Skin of body (tissue), 2 donors: ENCODE data around the gene STX2. TPM values are rescaled to one million over a fixed set of nuclear protein-coding genes. Genes with fewer than 3 reads are reported as not detected.
A peak's percentile ranks its signal among the peaks of the same experiment; 100 is the strongest.
"Not testable (repeated sequence)": the region's sequence is repeated elsewhere in the genome, so short reads cannot be mapped to it uniquely, and the experiment has no call there.

ENCODE experiments used
- DNase-seq: peaks from one replicate; lab custom pipeline; 2025; lab: John Stamatoyannopoulos, UW
- total RNA-seq: library from RNA; depleted of rRNA; stranded (reverse); fragments of >200 nt; gene quantifications from one replicate; pipeline ENCODE4 v1.2.3, GENCODE V29; 2014

Gene STX2
- total RNA-seq, result 14.4 TPM

DNA sequence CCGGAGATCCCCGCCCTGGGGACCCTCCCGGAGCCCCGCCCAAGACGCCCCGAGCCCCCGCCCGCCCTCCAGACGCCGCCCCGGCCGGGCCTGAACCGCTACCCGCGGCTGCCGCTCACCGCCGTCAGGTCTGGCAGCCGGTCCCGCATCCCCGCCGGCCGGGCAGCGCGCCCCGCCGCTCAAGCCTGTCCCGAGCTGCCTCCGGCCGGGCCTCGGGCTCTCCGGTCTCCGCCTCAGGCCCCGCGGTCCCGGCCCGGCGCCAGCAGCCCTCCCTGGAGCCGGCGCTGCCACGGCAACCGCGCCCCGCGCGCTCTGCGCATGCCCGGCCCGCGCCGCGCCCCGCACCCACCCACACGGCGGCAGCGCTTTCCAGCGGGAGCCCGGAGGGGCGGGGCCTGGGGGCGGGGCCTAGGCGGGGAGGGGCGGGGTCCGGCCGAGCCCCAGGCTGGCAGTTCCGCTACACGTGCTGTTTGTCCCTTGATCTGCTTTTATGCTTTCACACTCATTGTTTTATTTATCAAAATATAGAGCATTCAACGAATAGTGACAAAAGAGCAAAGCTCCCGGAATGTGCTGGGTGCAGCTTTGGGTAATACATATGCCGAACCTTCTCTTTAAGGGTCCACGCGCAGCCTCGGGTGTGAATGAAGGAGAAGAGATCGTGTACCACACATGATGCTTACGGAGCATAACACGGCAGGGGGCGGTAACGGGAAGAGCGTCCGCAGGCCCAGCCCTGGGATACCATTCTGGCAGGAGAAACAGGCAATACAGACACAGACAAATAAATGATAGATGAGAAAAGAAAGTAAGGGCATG lies at the start of gene STX2:
Gene STX2, minus strand, starts transcription at position 300 of the 819 bp plus-strand sequence. Its CDS starts 151 bp downstream, at position 149.
- peak; percentile 77 for DNase-seq

DNA sequence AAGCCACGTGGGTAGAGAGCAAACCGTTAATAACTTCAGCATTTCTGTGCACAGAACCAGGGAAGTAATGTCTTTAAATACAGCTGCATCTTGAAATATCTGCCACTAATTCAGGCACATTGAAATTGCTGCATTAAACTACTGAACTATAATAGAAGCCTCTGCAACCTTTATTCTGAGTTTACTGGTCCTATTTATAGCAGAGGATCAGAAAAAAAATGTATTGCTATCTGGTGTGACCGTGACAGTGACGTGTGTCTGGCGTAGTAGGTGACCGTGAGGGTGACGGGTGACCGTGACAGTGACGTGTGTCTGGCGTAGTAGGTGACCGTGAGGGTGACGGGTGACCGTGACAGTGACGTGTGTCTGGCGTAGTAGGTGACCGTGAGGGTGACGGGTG lies 48.1 kb upstream of the STX2 start:
- DNase-seq, result not testable (repeated sequence)

GRCh38 chr12:130881548-130881947 lies 42.5 kb upstream of the STX2 start:
- DNase-seq, result no peak

DNA sequence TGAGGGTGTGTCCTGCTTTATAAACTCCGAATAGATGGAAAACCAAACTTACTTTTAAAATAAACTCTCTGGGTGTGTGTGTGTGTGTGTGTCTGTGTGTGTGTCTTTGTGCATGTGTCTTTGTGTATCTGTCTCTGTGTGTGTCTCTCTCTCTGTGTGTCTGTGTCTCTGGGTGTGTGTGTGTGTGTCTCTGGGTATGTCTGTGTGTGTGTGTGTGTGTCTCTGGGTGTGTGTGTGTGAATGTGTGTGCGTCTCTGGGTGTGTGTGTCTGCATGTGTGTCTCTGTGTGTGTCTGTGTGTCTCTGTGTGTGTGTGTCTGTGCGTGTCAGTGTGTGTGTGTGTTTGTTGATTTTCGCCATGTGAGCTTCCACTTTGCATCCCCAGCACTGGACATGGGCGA lies 42.0 kb upstream of the STX2 start:
- no peak for DNase-seq

DNA sequence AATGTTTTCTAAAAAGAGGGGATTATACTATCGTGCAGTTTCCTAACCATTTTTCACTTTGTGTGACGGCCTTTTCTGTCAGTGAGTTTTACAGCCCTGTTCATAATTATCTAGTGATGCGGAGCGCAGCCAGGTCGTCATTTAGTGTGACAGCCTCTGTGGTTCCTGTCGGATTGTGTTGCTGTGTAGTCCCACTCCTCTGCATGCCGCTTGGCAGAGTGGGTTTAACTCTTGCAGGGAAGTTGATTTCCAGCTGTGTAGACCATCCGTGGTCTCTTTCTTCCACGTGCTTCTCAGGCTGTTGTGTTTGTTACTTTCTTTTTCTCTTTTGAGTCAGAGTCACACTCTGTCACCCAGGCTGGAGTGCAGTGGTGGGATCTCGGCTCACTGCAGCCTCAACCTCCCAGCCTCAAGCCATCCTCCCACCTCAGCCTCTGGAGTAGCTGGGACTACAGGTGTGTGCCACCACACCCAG lies 41.4 kb upstream of the STX2 start:
- DNase-seq, result no peak

GRCh38 chr12:130879781-130880389 lies 40.8 kb upstream of the STX2 start:
- no peak for DNase-seq

DNA sequence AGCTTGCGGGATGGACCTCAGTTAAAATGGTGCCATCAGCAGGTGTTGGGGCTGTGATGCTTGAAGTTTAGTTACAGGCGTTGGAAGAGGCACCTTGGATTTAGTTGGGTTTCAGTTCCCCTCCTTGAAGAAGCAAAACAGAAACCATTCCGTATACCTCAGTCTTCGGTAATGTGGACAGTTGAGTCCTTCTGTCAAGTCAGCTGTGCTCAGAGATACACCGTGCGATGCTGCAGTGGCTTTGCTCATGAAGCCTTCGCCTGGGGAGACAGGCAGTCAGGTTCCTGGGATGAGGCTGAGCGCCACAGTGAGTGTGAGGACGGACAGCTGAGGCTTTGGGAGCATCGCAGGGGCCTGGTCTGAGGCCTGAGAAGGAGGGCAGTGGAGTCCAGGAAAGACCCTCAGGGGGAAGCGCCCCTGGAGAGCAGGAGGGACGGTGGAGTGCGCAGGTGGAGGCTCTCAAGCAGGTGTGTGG lies 40.2 kb upstream of the STX2 start:
- no peak for DNase-seq

GRCh38 chr12:130878193-130879185 lies 39.4 kb upstream of the STX2 start:
- no peak for DNase-seq

DNA sequence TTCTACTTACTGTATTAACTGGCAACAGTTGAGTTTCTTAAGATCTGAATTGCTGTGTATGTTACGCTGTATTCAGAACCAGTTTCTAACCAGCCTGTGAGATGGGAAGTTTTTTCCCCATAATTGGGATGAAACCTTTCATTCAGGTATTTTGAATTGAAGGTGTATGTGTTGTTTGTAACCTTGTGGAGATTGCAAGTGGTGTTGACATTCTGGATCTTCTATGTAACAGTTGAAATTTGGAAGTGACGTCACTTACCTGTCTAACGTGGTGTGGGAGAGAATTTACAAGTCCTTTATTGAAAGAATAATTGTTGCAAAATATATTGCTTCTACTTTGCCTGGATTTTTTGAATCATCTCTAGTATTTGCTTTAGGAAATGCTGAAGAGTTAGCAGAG lies 38.3 kb upstream of the STX2 start:
- DNase-seq, result no peak

GRCh38 chr12:130876758-130877157 lies 37.7 kb upstream of the STX2 start:
- DNase-seq, result no peak

- no peak for DNase-seq
Measured at GRCh38 chr12:130876297-130876696, 37.2 kb upstream of the STX2 start.

- DNase-seq, result not testable (repeated sequence)
Measured at GRCh38 chr12:130875708-130876107, 36.7 kb upstream of the STX2 start.

DNA sequence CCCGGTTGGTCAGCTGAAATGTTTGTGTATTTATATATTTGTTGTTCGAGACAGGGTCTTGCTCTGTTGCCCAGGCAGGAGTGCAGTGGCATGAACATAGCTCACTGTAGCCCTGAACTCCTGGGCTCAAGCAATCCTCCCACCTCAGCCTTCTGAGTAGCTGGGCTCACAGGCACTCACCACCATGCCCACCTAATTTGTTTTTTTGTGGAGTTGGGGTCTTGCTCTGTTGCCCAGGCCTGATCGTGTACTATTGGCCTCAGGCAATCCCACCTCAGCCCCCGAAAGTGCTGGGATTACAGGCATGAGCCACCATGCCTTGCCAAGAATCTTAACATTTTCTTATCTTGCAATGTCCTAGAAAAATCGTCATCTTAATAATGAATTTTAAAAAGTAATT lies 36.1 kb upstream of the STX2 start:
- DNase-seq, result no peak

DNA sequence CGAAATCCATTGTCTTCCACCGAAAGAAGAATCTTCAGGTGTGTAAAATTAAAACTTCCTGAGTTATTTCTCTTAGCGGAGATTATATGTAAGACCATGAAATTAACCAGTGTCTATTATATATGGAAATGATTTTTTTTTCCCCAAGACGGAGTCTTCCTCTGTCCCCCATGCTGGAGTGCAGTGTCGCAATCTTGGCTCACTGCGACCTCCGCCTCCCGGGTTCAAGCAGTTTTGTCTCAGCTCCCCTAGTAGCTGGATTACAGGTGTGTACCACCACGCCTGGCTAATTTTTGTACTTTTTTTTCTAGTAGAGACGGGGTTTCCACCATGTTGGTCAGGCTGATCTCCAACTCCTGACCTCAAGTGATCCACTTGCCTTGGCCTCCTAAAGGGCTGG lies 35.6 kb upstream of the STX2 start:
- no peak for DNase-seq

DNA sequence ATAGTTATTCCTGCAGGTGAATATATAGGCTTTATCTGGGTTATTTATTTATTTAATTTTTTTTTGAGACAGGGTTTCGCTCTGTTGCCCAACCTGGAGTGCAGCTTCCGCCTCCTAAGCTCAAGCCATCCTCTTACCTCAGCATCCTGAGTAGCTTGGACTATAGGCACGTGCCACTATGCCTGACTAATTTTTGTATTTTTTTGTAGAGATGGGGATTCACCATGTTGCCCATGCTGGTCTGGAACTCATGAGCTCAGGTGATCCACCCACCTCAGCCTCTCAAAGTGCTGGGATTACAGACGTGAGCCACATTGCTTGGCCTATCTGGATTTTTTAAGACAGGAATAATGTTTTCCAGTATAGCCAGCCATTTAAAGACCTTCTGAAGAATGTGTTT lies 34.8 kb upstream of the STX2 start:
- no peak for DNase-seq

DNA sequence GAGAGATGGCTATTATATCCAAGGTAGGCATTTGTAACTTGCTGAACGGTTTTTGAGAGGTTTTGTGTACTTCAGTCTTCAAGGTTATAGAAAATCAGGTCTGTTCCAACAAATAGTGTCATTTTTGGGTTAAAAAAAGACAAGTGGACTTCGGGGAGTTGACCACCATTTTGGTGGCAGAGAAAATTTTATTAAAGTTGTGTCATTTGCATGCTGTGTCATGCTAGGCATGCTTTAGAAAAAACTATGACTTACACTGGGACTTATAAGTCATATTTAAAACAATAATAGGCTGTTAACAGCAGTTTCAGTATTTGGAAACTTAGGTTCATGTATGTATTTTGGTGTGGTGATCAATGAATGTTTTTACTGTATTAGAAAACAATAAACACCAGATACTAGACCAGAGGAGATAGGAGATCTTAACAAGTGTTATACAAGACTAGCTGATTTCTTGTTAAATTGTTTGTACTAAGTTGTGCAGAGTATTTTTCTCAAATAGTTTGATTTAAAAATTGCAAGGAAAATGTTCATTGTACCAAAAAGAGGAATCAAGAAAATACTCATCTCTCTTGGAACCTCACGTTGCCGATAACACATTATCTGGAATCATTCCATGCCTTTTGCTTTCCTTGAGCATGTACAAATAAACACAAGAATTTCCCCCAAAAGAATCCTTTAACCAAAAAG lies 34.2 kb upstream of the STX2 start:
- no peak for DNase-seq

- DNase-seq, result no peak
Measured at GRCh38 chr12:130872179-130873096, 33.4 kb upstream of the STX2 start.

- peak; percentile 92 for DNase-seq
Measured at GRCh38 chr12:130871286-130872178, 32.5 kb upstream of the STX2 start, which contains the start of gene RAN. Gene RAN (plus strand): TSS chr12:130872066. CDS start chr12:130872594, 528 bp downstream.
